Measurements from ENCODE around the gene AJAP1.

AJAP1 gene

DNA sequence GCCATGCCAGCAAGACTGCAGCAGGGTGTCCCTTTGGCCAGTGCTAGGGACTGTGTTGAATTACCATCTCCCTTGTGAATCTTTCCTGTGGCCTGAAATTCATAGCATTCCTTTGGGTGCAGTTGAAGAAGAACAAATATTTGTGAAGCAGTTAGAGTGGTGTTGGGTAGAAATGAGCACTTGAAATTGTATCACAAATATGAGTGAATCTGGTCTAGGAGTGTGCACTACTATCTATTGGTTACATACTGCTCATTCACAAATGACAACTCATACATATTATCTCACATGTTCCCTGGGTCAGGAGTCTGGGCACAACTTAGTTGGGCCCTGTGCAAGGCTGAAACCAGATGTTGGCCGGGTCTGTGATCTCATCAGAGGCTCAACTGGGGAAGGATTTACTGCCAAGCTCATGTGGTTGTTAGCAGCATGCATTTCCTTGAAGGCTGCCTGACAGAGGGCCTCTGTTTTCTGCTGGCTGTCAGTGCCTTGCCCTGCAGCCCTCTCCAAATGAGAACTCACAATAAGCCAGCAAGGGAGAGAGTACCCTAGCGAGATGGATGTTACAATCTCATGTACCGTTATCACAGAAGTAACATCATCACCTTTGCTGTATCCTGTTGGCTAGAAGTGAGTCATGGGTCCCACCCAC, 23.8 kb downstream of the AJAP1 start:
- TF ChIP-seq, protein P1, sequence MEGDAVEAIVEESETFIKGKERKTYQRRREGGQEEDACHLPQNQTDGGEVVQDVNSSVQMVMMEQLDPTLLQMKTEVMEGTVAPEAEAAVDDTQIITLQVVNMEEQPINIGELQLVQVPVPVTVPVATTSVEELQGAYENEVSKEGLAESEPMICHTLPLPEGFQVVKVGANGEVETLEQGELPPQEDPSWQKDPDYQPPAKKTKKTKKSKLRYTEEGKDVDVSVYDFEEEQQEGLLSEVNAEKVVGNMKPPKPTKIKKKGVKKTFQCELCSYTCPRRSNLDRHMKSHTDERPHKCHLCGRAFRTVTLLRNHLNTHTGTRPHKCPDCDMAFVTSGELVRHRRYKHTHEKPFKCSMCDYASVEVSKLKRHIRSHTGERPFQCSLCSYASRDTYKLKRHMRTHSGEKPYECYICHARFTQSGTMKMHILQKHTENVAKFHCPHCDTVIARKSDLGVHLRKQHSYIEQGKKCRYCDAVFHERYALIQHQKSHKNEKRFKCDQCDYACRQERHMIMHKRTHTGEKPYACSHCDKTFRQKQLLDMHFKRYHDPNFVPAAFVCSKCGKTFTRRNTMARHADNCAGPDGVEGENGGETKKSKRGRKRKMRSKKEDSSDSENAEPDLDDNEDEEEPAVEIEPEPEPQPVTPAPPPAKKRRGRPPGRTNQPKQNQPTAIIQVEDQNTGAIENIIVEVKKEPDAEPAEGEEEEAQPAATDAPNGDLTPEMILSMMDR (IDR thresholded peaks at IDR 0.05; ENCODE audit: insufficient read depth, low read depth, low read length, missing control alignments) = no peak
- H3K4me3 ChIP-seq (ENCODE audit: low read length) = no peak overlapping the region
- DNase-seq (ENCODE audit: low read depth) = no peak

DNA sequence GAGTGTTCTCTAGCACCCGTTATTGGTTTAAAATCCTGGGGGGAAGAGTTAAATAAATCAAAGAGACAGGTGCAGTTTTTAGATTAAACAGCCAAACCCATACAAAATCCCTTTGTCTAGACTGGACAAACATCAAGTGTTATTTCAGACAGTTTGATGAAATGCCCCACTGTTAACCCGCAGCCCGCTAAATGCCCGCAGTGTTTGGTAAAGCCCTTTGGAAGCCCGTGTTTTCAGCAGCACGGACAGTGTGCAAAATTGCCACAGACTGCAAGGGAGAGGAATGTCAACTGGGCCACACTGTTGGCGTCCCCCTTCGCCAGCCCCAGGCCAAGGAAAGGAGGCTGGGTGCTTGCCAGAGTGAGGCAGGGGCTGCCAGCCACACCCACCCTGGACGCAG, 26.6 kb downstream of the AJAP1 start:
- H3K4me3 ChIP-seq (ENCODE audit: low read length) = no peak overlapping the region
- TF ChIP-seq, protein P1 (IDR thresholded peaks at IDR 0.05; ENCODE audit: insufficient read depth, low read depth, low read length, missing control alignments) = no peak
- DNase-seq (ENCODE audit: low read depth) = no peak

DNA sequence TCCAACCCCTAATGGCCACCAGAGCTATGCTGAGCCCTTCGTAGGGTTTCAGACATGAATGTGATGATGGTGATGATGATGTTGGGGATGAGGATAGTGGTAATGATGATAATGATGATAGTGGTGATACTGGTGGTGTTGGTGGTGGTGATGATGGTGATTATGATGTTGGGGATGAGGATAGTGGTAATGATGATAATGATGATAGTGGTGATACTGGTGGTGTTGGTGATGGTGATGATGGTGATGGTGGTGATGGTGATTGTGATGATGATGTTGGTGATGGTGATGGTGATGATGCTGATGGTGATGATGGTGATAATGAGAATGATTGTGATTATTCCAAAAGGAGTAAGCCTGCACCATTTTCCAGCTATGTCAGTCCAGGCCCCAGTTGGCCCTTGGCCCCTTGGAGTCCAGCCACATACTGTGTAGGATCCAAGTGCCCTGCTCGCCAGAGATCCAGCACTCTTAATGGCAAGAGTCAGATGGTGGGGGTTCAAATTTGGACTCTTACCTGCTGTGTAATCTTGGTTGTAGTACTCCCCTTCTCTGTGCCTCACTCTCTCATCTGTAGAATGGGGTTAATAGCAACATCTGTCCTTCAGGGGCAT, 28.3 kb downstream of the AJAP1 start:
- TF ChIP-seq, protein P1 (IDR thresholded peaks at IDR 0.05; ENCODE audit: insufficient read depth, low read depth, low read length, missing control alignments) = no peak
- no peak overlapping the region for H3K4me3 ChIP-seq (ENCODE audit: low read length)
- DNase-seq (ENCODE audit: low read depth) = no peak

DNA sequence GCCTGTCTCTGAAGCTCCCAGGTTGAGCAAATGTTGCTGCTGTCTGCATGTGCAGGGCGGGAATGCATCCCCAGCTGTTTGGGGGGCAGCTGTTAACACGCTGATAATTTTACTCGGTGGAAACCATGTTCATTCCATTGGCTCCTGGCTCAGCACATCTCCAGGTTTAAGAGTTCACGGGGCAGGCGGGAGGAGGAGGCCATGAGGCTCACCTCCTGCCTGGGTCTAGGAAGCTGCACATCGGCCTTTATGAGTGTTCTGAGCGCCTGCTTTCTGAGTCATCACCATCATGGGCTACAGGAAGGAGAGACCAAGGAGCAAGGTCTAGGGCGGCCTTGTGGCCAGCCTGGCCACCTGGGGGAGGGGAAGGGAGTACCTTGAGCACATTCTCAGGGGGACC, 29.7 kb downstream of the AJAP1 start:
- TF ChIP-seq, protein P1 (IDR thresholded peaks at IDR 0.05; ENCODE audit: insufficient read depth, low read depth, low read length, missing control alignments) = no peak
- DNase-seq (ENCODE audit: low read depth) = no peak
- H3K4me3 ChIP-seq (ENCODE audit: low read length) = no peak overlapping the region

DNA sequence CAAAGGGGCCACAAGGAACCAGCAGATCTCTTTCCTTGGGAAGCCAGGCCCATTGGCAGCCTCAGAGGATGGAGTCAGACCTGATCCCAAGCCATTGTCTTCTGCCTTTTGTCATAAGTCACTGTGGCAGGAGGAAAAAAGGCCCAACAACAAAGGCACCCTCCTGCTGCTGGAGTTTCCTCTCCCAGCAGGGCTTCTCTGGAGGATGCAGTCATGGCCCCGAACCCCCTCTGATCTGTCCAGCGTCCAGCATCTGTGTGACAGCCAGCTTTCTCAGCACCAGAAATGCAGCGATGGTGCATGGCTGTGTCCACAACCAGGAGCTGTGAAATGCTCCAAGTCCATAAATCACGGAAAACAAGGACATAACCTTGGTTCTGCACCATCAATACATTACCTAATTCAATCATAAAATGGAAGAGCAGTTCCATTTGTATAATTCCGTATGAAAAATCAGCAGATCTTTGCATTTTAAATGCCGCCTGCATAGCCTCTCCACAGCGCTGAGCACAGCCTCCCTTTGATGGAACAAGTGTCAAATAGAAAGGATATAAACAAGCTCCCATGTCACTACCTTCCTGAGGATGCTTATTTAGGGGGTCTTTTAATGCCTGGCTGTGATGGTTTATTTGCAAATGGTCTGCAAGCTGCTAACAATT, 30.6 kb downstream of the AJAP1 start:
- no peak overlapping the region for H3K4me3 ChIP-seq (ENCODE audit: low read length)
- DNase-seq (ENCODE audit: low read depth) = no peak
- TF ChIP-seq, protein P1 (IDR thresholded peaks at IDR 0.05; ENCODE audit: insufficient read depth, low read depth, low read length, missing control alignments) = no peak

DNA sequence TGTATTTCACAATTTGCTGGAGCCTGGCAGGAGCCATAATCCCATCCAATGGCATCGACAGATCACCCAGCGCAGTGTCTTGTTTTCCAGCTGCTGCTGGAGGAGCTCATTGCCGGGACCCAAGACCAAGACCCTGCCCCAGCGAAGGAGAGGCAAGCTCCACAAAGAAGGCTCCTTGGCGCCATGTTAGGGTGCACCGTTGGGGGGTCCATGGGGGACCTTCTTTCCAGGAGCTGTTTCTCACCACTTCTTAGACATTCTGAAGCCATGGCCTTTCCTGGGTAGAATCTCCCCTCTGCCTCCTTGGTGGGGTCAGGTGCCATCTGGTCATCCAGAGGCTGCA, 31.1 kb downstream of the AJAP1 start:
- no peak for DNase-seq (ENCODE audit: low read depth)
- TF ChIP-seq, protein P1 (IDR thresholded peaks at IDR 0.05; ENCODE audit: insufficient read depth, low read depth, low read length, missing control alignments) = no peak
- no peak overlapping the region for H3K4me3 ChIP-seq (ENCODE audit: low read length)

Data from epithelial cell of esophagus (primary cell).